HepG2 (cell line): ENCODE measurements around the gene HOXA10. TPM values are rescaled to one million over a fixed set of nuclear protein-coding genes. Genes with fewer than 3 reads are reported as not detected.

Experiments used
- ATF7-NPFF ChIP-seq: sonication (generic); formaldehyde crosslinking; IDR thresholded peaks from 2 replicates; pipeline ENCODE4 v1.8.1; 2023; ENCODE audit warnings: mild to moderate bottlenecking, low read depth, missing genetic modification reagents, moderate library complexity
- HDAC1 ChIP-seq: sonication (generic); formaldehyde crosslinking; IDR thresholded peaks from 2 replicates; pipeline ENCODE4 v1.5.1; 2020; ENCODE audit warnings: mild to moderate bottlenecking, missing genetic modification reagents
- HMG20B ChIP-seq: conservative IDR thresholded peaks from 2 replicates; pipeline ENCODE4 v1.6.1; 2016; ENCODE audit warnings: missing genetic modification reagents, missing compliant biosample characterization
- KAT8 ChIP-seq: IDR thresholded peaks from 2 replicates; pipeline ENCODE4 v1.6.1; 2016; ENCODE audit warnings: missing genetic modification reagents, missing compliant biosample characterization
- NFKBIZ ChIP-seq: IDR thresholded peaks from 2 replicates; pipeline ENCODE4 v1.6.1; 2018; ENCODE audit warnings: missing genetic modification reagents, missing compliant biosample characterization
- NRL ChIP-seq: sonication (generic); formaldehyde crosslinking; IDR thresholded peaks from 2 replicates; pipeline ENCODE4 v1.5.0; 2020; ENCODE audit warnings: missing genetic modification reagents, mild to moderate bottlenecking, moderate library complexity, borderline replicate concordance
- PRDM15 ChIP-seq: sonication (generic); formaldehyde crosslinking; IDR thresholded peaks from 2 replicates; pipeline ENCODE4 v1.4.0; 2020; ENCODE audit warnings: missing genetic modification reagents
- RCOR2 ChIP-seq: IDR thresholded peaks from 2 replicates; pipeline ENCODE4 v1.6.1; 2016; ENCODE audit warnings: missing biosample characterization, missing genetic modification reagents
- SPEN ChIP-seq: sonication (generic); formaldehyde crosslinking; IDR thresholded peaks from 2 replicates; pipeline ENCODE4 v1.5.1; 2020; ENCODE audit warnings: low read depth, mild to moderate bottlenecking, missing genetic modification reagents
- SSRP1 ChIP-seq: IDR thresholded peaks from 2 replicates; pipeline ENCODE4 v1.6.1; 2016; ENCODE audit warnings: control low read depth
- TBX2 ChIP-seq: sonication (generic); formaldehyde crosslinking; IDR thresholded peaks from 2 replicates; pipeline ENCODE4 v1.5.0; 2020; ENCODE audit warnings: missing genetic modification reagents, mild to moderate bottlenecking, borderline replicate concordance
- THAP7 ChIP-seq: sonication (generic); formaldehyde crosslinking; IDR thresholded peaks from 2 replicates; pipeline ENCODE4 v1.8.1; 2023; ENCODE audit warnings: mild to moderate bottlenecking, missing genetic modification reagents
- ZNF281 ChIP-seq: sonication (generic); formaldehyde crosslinking; IDR thresholded peaks from 2 replicates; pipeline ENCODE4 v1.4.0; 2020; ENCODE audit warnings: missing genetic modification reagents, borderline replicate concordance
- ZNF768 ChIP-seq: sonication (generic); formaldehyde crosslinking; IDR thresholded peaks from 2 replicates; pipeline ENCODE4 v1.4.0; 2020; ENCODE audit warnings: missing genetic modification reagents
- polyA plus RNA-seq, 8 experiments: library from polyadenylated mRNA; depleted of rRNA in 3 of 8; stranded (reverse) in 7 of 8; unstranded in 1 of 8; fragments of >200 nt; fragmentation: Illumina TruSeq in 4 of 8; extraction: Trizol in 4 of 8; gene quantifications; 2 replicates each; pipeline versions ENCODE4 v1.2.1 to v1.2.3, GENCODE V29; 2011 to 2016; ENCODE audit warnings: low read depth in 4 of 8, missing spikeins in 1 of 8, mixed read lengths in 1 of 8; ENCODE audit not compliant: insufficient read depth in 1 of 8
- total RNA-seq, 5 experiments: library from RNA; depleted of rRNA; stranded (reverse); fragments of >200 nt; fragmentation: Illumina TruSeq; extraction: Trizol; gene quantifications; 2 replicates each; pipeline ENCODE4 v1.2.3, GENCODE V29; 2016; ENCODE audit warnings: low read depth in 1 of 5
- TF ChIP-seq, protein P1 (sequence below): sonication (generic); formaldehyde crosslinking; IDR thresholded peaks from 2 replicates; pipeline ENCODE4 v1.5.1; 2020; ENCODE audit warnings: mild to moderate bottlenecking, missing genetic modification reagents
- TF ChIP-seq, protein P2 (sequence below): sonication (generic); formaldehyde crosslinking; IDR thresholded peaks from 2 replicates; pipeline ENCODE4 v1.8.0; 2022; ENCODE audit warnings: mild to moderate bottlenecking, missing genetic modification reagents, borderline replicate concordance

Gene HOXA10
- total and polyA plus RNA-seq, 2 of the 13 experiments (the other 11 are each of a cell fraction or from before 2014, with no cell fraction given), result not detected

DNA sequence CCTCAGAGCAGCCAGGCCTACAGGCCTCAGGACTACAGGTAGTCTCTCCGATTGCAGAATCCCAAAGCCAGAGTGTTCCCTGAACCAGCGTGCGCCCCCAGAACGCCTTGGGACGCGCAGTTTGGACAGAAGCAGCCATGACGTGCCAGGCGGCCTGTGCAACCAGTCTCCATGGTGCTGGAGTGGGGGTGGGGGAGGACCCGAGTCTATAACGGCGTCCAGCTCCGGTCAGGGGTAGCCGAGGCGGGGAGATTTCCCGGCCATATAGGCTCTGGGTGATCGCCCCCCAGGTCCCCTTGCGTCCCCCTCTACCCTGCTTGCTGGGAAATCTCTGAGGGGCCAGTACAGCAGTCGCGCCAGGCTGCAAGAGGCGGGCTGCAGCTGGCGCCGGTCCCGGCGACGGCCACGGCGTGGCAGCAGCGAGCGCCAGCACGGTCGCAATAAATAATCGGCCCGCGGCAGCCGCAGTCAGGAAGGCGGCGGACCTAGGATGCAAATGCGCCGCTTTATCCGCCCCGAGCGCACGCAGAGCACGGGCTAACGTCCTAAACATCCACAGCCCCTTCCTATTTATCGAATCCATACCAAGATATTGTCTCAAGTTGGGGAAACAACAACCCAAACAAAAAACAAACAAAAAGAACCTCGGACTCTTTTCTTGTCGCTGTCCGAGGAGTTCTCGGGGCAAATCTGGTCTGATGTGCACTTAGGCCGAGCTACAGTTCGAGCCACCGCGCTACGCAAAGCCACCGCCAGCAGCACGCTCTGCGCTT, 23.4 kb downstream of the HOXA10 start (continued):
- peak; percentile 84; the same call in 1 of the 2 replicates for TF ChIP-seq ZNF281
- 0 out of 2 replicates have a peak, but pooled peaks have one; percentile 22 for TF ChIP-seq KAT8 (CRISPR knock-in tag)
- no peak for TF ChIP-seq SSRP1 (CRISPR knock-in tag)
- no peak for TF ChIP-seq PRDM15 (CRISPR knock-in tag)
- peak; percentile 72 for TF ChIP-seq HDAC1 (CRISPR knock-in tag)
- peak; percentile 23; the same call in 1 of the 2 replicates for TF ChIP-seq ZNF768 (CRISPR knock-in tag)
- peak; percentile 61; the same call in 1 of the 2 replicates for TF ChIP-seq ATF7-NPFF (CRISPR knock-in tag)
- TF ChIP-seq RCOR2 (CRISPR knock-in tag), result no peak
- TF ChIP-seq, protein P1, sequence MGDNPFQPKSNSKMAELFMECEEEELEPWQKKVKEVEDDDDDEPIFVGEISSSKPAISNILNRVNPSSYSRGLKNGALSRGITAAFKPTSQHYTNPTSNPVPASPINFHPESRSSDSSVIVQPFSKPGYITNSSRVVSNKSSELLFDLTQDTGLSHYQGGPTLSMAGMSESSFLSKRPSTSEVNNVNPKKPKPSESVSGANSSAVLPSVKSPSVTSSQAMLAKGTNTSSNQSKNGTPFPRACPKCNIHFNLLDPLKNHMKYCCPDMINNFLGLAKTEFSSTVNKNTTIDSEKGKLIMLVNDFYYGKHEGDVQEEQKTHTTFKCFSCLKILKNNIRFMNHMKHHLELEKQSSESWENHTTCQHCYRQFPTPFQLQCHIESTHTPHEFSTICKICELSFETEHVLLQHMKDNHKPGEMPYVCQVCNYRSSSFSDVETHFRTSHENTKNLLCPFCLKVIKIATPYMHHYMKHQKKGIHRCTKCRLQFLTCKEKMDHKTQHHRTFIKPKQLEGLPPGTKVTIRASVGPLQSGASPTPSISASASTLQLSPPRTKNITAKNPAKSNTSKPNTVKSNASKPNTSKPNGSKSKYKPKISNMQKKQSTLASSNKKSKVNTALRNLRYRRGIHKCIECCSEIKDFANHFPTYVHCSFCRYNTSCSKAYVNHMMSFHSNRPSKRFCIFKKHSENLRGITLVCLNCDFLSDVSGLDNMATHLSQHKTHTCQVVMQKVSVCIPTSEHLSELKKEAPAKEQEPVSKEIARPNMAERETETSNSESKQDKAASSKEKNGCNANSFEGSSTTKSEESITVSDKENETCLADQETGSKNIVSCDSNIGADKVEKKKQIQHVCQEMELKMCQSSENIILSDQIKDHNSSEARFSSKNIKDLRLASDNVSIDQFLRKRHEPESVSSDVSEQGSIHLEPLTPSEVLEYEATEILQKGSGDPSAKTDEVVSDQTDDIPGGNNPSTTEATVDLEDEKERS (CRISPR knock-in tag), result peak; percentile 62; the same call in 1 of the 2 replicates
- TF ChIP-seq TBX2 (CRISPR knock-in tag), result peak; percentile 44; the same call in 1 of the 2 replicates
- TF ChIP-seq, protein P2, sequence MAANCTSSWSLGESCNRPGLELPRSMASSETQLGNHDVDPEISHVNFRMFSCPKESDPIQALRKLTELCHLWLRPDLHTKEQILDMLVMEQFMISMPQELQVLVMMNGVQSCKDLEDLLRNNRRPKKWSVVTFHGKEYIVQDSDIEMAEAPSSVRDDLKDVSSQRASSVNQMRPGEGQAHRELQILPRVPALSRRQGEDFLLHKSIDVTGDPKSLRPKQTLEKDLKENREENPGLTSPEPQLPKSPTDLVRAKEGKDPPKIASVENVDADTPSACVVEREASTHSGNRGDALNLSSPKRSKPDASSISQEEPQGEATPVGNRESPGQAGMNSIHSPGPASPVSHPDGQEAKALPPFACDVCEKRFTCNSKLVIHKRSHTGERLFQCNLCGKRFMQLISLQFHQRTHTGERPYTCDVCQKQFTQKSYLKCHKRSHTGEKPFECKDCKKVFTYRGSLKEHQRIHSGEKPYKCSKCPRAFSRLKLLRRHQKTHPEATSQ, result no peak
- TF ChIP-seq SPEN (CRISPR knock-in tag), result peak; percentile 83; the same call in 1 of the 2 replicates
- peak; percentile 15; the same call in 1 of the 2 replicates for TF ChIP-seq NRL (CRISPR knock-in tag)
- no peak for TF ChIP-seq HMG20B (CRISPR knock-in tag)
- TF ChIP-seq NFKBIZ (CRISPR knock-in tag), result no peak
- TF ChIP-seq THAP7, result 0 out of 2 replicates have a peak, but pooled peaks have one; percentile 43
